Panc1 (cell line): ENCODE measurements around the gene MAP4K4. TPM values are rescaled to one million over a fixed set of nuclear protein-coding genes. Genes with fewer than 3 reads are reported as not detected.

ENCODE experiments used
- ATAC-seq: fragments of 200-7000 bp; cut with Tn5 transposase; 2 replicates; pipeline ENCODE4 v1.9.1; 2020; ENCODE audit warnings: mild to moderate bottlenecking, moderate library complexity
- BruUV-seq: library from RNA; stranded (reverse); fragments of 400-500 nt; replicated peaks from 2 replicates; lab custom pipeline; 2021; lab: Mats Ljungman, UMichigan
- CTCF ChIA-PET: fragments of 300-600 bp; sonication (Branson Sonifier 250); formaldehyde crosslinking; loops from one replicate; lab custom pipeline; 2022; ENCODE audit warnings: antibody characterized with exemption; lab: Charles Lee
- POLR2A ChIA-PET: fragments of 300-600 bp; sonication (Branson Sonifier 250); formaldehyde crosslinking; loops from one replicate; lab custom pipeline; 2022; ENCODE audit warnings: antibody characterized with exemption; lab: Charles Lee
- DNase-seq: peaks from one replicate; pipeline ENCODE4 v3.0.0-alpha.2; 2010; ENCODE audit warnings: low read depth, low spot score
- H3K27ac ChIP-seq: 2 replicates; pipeline ENCODE4 v1.5.1; 2011; ENCODE audit warnings: mild to moderate bottlenecking, low read length, inconsistent platforms
- H3K27me3 ChIP-seq: fragments of 200-500 bp; sonication (Bioruptor generic); 2 replicates; pipeline ENCODE4 v1.6.0; 2014; ENCODE audit warnings: low read length, inconsistent platforms; ENCODE audit not compliant: control insufficient read depth, insufficient read depth
- H3K36me3 ChIP-seq: fragments of 200-500 bp; sonication (Bioruptor generic); 2 replicates; pipeline ENCODE4 v1.5.1; 2014; ENCODE audit warnings: inconsistent platforms, mild to moderate bottlenecking, low read length, moderate library complexity; ENCODE audit not compliant: control insufficient read depth, insufficient read depth
- H3K4me1 ChIP-seq: 2 replicates; pipeline ENCODE4 v1.5.1; 2011; ENCODE audit warnings: inconsistent platforms, mild to moderate bottlenecking, low read length, moderate library complexity; ENCODE audit not compliant: control insufficient read depth, insufficient read depth
- H3K4me3 ChIP-seq, 2 experiments: 2 replicates each; pipeline ENCODE4 v1.5.1; 2011 to 2012; ENCODE audit warnings: low read depth in 2 of 2, low read length in 2 of 2, mild to moderate bottlenecking in 2 of 2, inconsistent platforms in 1 of 2, moderate library complexity in 1 of 2
- H3K9me3 ChIP-seq: fragments of 200-500 bp; sonication (Bioruptor generic); 2 replicates; pipeline ENCODE4 v1.5.1; 2014; ENCODE audit warnings: low read depth, mild to moderate bottlenecking, inconsistent platforms, low read length, moderate library complexity; ENCODE audit not compliant: control insufficient read depth, insufficient read depth
- CTCF ChIP-seq: fragments of 450-650 bp; IDR thresholded peaks from 2 replicates; pipeline ENCODE4 v1.5.1; 2017; ENCODE audit warnings: mild to moderate bottlenecking
- POLR2AphosphoS5 ChIP-seq: IDR thresholded peaks from 2 replicates; pipeline ENCODE4 v1.6.1; 2012; ENCODE audit warnings: mild to moderate bottlenecking, low read depth, low read length, moderate library complexity
- REST ChIP-seq, 2 experiments: IDR thresholded peaks; 2 replicates each; pipeline ENCODE4 v1.6.1; 2011 to 2012; ENCODE audit warnings: low read depth in 2 of 2, control low read depth in 1 of 2, low read length in 1 of 2, mild to moderate bottlenecking in 1 of 2, moderate library complexity in 1 of 2; ENCODE audit not compliant: insufficient read depth in 1 of 2
- SIN3A ChIP-seq: IDR thresholded peaks from 2 replicates; pipeline ENCODE4 v1.6.1; 2012; ENCODE audit warnings: low read depth, mild to moderate bottlenecking, low read length, moderate library complexity, borderline replicate concordance; ENCODE audit not compliant: insufficient read depth
- TCF7L2 ChIP-seq: IDR thresholded peaks from 2 replicates; pipeline ENCODE4 v1.6.1; 2011; ENCODE audit warnings: mild to moderate bottlenecking, low read depth, low read length, inconsistent platforms
- in situ Hi-C: cut with HindIII; loops from 2 replicates; pipeline ENCODE4 v1.10.0; 2016; ENCODE audit warnings: low sequenced_read_pairs, low pct_unique_long_range_greater_than_20kb
- intact Hi-C: fragments of 100-400 bp; cut with micrococcal nuclease; formaldehyde crosslinking; loops from one replicate; pipeline ENCODE4 v1.10.0; 2022; ENCODE audit not compliant: unreplicated experiment
- total RNA-seq: library from RNA; stranded (reverse); gene quantifications from one replicate; pipeline ENCODE4 v1.2.1, GENCODE V29; 2021; ENCODE audit not compliant: unreplicated experiment

The MAP4K4 gene
- total RNA-seq, 1 experiment from 2014 or later = 68.5 TPM

- BruUV-seq = no TSS peak
- intact Hi-C loops = no loop called here
- ChIA-PET POLR2A (no interaction called here), CTCF (no interaction called here)
- Histone ChIP-seq H3K4me1 (no peaks in the 10 kb centered on the region), H3K27me3 (no peaks in the 10 kb centered on the region), H3K9me3 (no peaks in the 10 kb centered on the region), H3K4me3 (no peak overlapping the region), H3K36me3 (peaks cover 22% of the 10 kb centered on the region), H3K27ac (no peak overlapping the region)
- no peak for DNase-seq
- in situ Hi-C loops = no loop called here
- ATAC-seq = no peak
- TF ChIP-seq CTCF = no peak
- no peak for TF ChIP-seq TCF7L2
- TF ChIP-seq REST (IDR thresholded peaks at IDR 0.05; ENCODE audit: insufficient read depth in 1 of 2, low read depth in 2 of 2, low read length in 1 of 2) = no peak
- TF ChIP-seq SIN3A = no peak
- TF ChIP-seq POLR2AphosphoS5 = no peak
Observed at GRCh38 chr2:101871480-101871879, 174.0 kb downstream of the MAP4K4 start.

GRCh38 chr2:101872480-101872879 is 175.0 kb downstream of the MAP4K4 start:
- BruUV-seq = no TSS peak
- Histone ChIP-seq H3K27ac (no peak overlapping the region), H3K9me3 (no peaks in the 10 kb centered on the region), H3K27me3 (no peaks in the 10 kb centered on the region), H3K4me1 (no peaks in the 10 kb centered on the region), H3K4me3 (no peak overlapping the region), H3K36me3 (peaks cover 22% of the 10 kb centered on the region)
- TF ChIP-seq POLR2AphosphoS5 = no peak
- no peak for TF ChIP-seq SIN3A
- TF ChIP-seq CTCF = no peak
- no peak for TF ChIP-seq REST (IDR thresholded peaks at IDR 0.05; ENCODE audit: insufficient read depth in 1 of 2, low read depth in 2 of 2, low read length in 1 of 2)
- TF ChIP-seq TCF7L2 = no peak
- DNase-seq (no peak), ATAC-seq (no peak)
- intact Hi-C loops (no loop called here), in situ Hi-C loops (no loop called here)
- POLR2A ChIA-PET = no interaction called here
- CTCF ChIA-PET = interaction anchor here (0.7 kb wide), 1 partner anchor 455 kb away, joined by 6 read pairs; no protein-coding TSS in a partner anchor
